Measurements from ENCODE around the gene PAXX.

Gene PAXX

GRCh38 chr9:136991993-136992818, at the start of gene PAXX:
TSS of gene PAXX (plus strand) at chr9:136992422. CDS start at chr9:136992444, 22 bp downstream.
- no peaks in the 10 kb centered on the region for H4K20me1 ChIP-seq (ENCODE audit: insufficient read depth)
- H3K4me3 ChIP-seq (IDR thresholded peaks at IDR 0.05; ENCODE audit: insufficient read depth, low read depth, low read length), result no peak within 1 kb of the TSS
- peak within 1 kb of the TSS; percentile 76 for H3K27ac ChIP-seq
- H3K36me3 ChIP-seq (ENCODE audit: insufficient read depth), result no peaks in the 10 kb centered on the region
- peaks cover 47% of the 10 kb centered on the region for H3K27me3 ChIP-seq (ENCODE audit: insufficient read depth, low read depth)
- peak within 1 kb of the TSS; percentile 86 for H3K9ac ChIP-seq
- TF ChIP-seq, protein P1, sequence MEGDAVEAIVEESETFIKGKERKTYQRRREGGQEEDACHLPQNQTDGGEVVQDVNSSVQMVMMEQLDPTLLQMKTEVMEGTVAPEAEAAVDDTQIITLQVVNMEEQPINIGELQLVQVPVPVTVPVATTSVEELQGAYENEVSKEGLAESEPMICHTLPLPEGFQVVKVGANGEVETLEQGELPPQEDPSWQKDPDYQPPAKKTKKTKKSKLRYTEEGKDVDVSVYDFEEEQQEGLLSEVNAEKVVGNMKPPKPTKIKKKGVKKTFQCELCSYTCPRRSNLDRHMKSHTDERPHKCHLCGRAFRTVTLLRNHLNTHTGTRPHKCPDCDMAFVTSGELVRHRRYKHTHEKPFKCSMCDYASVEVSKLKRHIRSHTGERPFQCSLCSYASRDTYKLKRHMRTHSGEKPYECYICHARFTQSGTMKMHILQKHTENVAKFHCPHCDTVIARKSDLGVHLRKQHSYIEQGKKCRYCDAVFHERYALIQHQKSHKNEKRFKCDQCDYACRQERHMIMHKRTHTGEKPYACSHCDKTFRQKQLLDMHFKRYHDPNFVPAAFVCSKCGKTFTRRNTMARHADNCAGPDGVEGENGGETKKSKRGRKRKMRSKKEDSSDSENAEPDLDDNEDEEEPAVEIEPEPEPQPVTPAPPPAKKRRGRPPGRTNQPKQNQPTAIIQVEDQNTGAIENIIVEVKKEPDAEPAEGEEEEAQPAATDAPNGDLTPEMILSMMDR (conservative IDR thresholded peaks at IDR 0.05; ENCODE audit: low read depth, low read length), result no peak
- H3K4me2 ChIP-seq, result peak within 1 kb of the TSS; percentile 89
- no peaks in the 10 kb centered on the region for H3K79me2 ChIP-seq (ENCODE audit: insufficient read depth, low read depth)
- peaks cover 9% of the 10 kb centered on the region for H3K4me1 ChIP-seq (ENCODE audit: low read depth, poor library complexity, severe bottlenecking)
- peak within 1 kb of the TSS; percentile 72 for H2AFZ ChIP-seq (ENCODE audit: low read depth)

GRCh38 chr9:136942881-136943230, 49.4 kb upstream of the PAXX start:
- H3K4me1 ChIP-seq (ENCODE audit: low read depth, poor library complexity, severe bottlenecking), result peaks cover 6% of the 10 kb centered on the region
- peaks cover 3% of the 10 kb centered on the region; the same call in 1 of the 2 replicates for H3K36me3 ChIP-seq (ENCODE audit: insufficient read depth)
- H3K79me2 ChIP-seq (ENCODE audit: insufficient read depth, low read depth), result peaks cover 18% of the 10 kb centered on the region; the same call in 1 of the 2 replicates
- H3K4me2 ChIP-seq, result peak overlapping the region; percentile 60; the same call in 1 of the 2 replicates
- H2AFZ ChIP-seq (ENCODE audit: low read depth), result no peak overlapping the region
- no peak overlapping the region; the same call in 1 of the 2 replicates for H3K9ac ChIP-seq
- no peak overlapping the region for H3K27ac ChIP-seq
- no peaks in the 10 kb centered on the region for H3K27me3 ChIP-seq (ENCODE audit: insufficient read depth, low read depth)
- H3K4me3 ChIP-seq (IDR thresholded peaks at IDR 0.05; ENCODE audit: insufficient read depth, low read depth, low read length), result no peak overlapping the region
- TF ChIP-seq, protein P1 (conservative IDR thresholded peaks at IDR 0.05; ENCODE audit: low read depth, low read length), result no peak
- no peaks in the 10 kb centered on the region for H4K20me1 ChIP-seq (ENCODE audit: insufficient read depth)

- Histone ChIP-seq H4K20me1 (ENCODE audit: insufficient read depth) (no peaks in the 10 kb centered on the region), H3K4me1 (ENCODE audit: low read depth, poor library complexity, severe bottlenecking) (peaks cover 9% of the 10 kb centered on the region), H3K79me2 (ENCODE audit: insufficient read depth, low read depth) (peaks cover 18% of the 10 kb centered on the region; the same call in 1 of the 2 replicates), H3K27me3 (ENCODE audit: insufficient read depth, low read depth) (no peaks in the 10 kb centered on the region), H2AFZ (ENCODE audit: low read depth) (no peak overlapping the region), H3K4me3 (IDR thresholded peaks at IDR 0.05; ENCODE audit: insufficient read depth, low read depth, low read length) (peak overlapping the region; percentile 22), H3K4me2 (peak overlapping the region; percentile 60), H3K27ac (peak overlapping the region; percentile 60), H3K36me3 (ENCODE audit: insufficient read depth) (peaks cover 3% of the 10 kb centered on the region; the same call in 1 of the 2 replicates), H3K9ac (peak overlapping the region; percentile 64; the same call in 1 of the 2 replicates)
- TF ChIP-seq, protein P1 (conservative IDR thresholded peaks at IDR 0.05; ENCODE audit: low read depth, low read length), result no peak
These were observed 48.7 kb upstream of the PAXX start for GRCh38 chr9:136943291-136944211.

GRCh38 chr9:136944212-136944518, 48.1 kb upstream of the PAXX start:
- Histone ChIP-seq H3K79me2 (ENCODE audit: insufficient read depth, low read depth) (peaks cover 18% of the 10 kb centered on the region; the same call in 1 of the 2 replicates), H2AFZ (ENCODE audit: low read depth) (no peak overlapping the region), H3K36me3 (ENCODE audit: insufficient read depth) (peaks cover 3% of the 10 kb centered on the region; the same call in 1 of the 2 replicates), H3K4me1 (ENCODE audit: low read depth, poor library complexity, severe bottlenecking) (peaks cover 15% of the 10 kb centered on the region), H3K27me3 (ENCODE audit: insufficient read depth, low read depth) (no peaks in the 10 kb centered on the region), H3K4me3 (IDR thresholded peaks at IDR 0.05; ENCODE audit: insufficient read depth, low read depth, low read length) (no peak overlapping the region), H3K27ac (peak overlapping the region; percentile 60), H3K9ac (peak overlapping the region; percentile 64; the same call in 1 of the 2 replicates), H3K4me2 (peak overlapping the region; percentile 60), H4K20me1 (ENCODE audit: insufficient read depth) (no peaks in the 10 kb centered on the region)
- TF ChIP-seq, protein P1 (conservative IDR thresholded peaks at IDR 0.05; ENCODE audit: low read depth, low read length), result no peak
